Mucosa of rectum (tissue), 2 donors: ENCODE data around the gene TOR1B.

Experiments
- H3K27ac ChIP-seq, 2 donors: one replicate each; pipeline ENCODE4 v1.7.0; 2013; ENCODE audit warnings: inconsistent platforms in 2 of 2, low read depth in 2 of 2, low read length in 2 of 2
- H3K27me3 ChIP-seq, 2 donors: one replicate each; pipeline ENCODE4 v1.7.0; 2013; ENCODE audit warnings: low read length in 2 of 2; ENCODE audit not compliant: control insufficient read depth in 2 of 2, insufficient read depth in 2 of 2
- H3K36me3 ChIP-seq, 2 donors: one replicate each; pipeline ENCODE4 v1.7.0; 2013; ENCODE audit warnings: low read length in 2 of 2; ENCODE audit not compliant: control insufficient read depth in 2 of 2, insufficient read depth in 2 of 2
- H3K4me1 ChIP-seq, 2 donors: one replicate each; pipeline ENCODE4 v1.7.0; 2013; ENCODE audit warnings: low read length in 2 of 2, mild to moderate bottlenecking in 1 of 2; ENCODE audit not compliant: control insufficient read depth in 2 of 2, insufficient read depth in 2 of 2
- H3K4me3 ChIP-seq, 2 donors: one replicate each; pipeline ENCODE4 v1.7.0; 2013; ENCODE audit warnings: low read length in 2 of 2
- H3K9ac ChIP-seq, 2 donors: one replicate each; pipeline ENCODE4 v1.7.0; 2013; ENCODE audit warnings: low read length in 2 of 2, low read depth in 1 of 2, mild to moderate bottlenecking in 1 of 2
- H3K9me3 ChIP-seq, 2 donors: one replicate each; pipeline ENCODE4 v1.7.0; 2013; ENCODE audit warnings: low read length in 2 of 2; ENCODE audit not compliant: control insufficient read depth in 2 of 2
- donor health status: healthy.
- donor health status: Normal muscosa, but diverticular disease.

TOR1B gene

DNA sequence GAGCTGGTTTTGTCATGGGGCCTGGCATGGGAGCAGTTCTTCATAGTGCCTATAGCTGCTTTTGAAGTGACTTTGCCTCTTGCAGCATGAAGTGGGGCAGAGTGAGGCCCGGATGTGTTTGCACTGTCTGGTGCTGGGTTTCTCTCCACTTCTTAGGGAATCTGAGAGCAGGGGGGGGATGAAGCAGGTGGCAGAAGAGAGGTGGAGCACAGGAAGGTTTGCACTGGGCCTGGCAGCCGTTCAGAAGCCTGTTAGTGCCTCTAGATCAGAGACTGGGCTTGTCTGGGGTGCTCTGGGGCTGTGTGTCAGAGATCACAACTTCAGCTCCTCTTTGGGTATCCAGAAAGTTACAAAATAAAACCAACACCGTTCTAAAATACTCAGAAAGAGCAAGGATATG lies 50.6 kb downstream of the TOR1B start:
- H3K27ac ChIP-seq, result no peak overlapping the region
- no peaks in the 10 kb centered on the region for H3K4me1 ChIP-seq
- H3K9me3 ChIP-seq, result no peaks in the 10 kb centered on the region
- no peaks in the 10 kb centered on the region for H3K27me3 ChIP-seq
- no peak overlapping the region for H3K9ac ChIP-seq
- no peak overlapping the region for H3K4me3 ChIP-seq
- peaks cover 48 to 54% of the 10 kb centered on the region in 2 donors for H3K36me3 ChIP-seq

DNA sequence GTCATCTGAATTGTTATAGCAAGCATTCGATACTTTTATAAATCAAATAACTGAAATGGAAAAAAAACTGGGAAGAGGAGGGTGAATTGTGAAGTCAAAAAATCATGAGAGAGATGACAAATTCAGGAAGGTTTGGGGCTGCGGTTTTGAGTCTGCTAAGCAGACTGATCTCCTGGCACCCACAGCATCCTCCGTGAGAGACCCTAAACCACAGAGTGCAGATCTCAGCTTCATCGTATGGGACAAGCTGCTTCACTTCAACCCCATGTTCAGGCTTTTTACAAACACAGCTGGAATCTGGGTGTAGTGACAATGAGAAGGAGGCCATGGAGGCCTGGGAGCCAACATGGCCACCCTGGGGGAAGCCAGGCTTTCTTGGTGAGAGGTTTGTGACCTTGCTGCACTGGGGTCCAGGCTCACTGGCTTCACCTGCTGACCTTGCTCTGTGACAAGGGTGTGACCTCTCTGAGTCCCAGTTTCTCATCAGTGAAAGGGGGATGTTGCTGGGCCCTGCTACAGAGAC lies 51.7 kb downstream of the TOR1B start:
- H3K27ac ChIP-seq, result no peak overlapping the region
- H3K9ac ChIP-seq, result no peak overlapping the region
- H3K4me3 ChIP-seq, result no peak overlapping the region
- H3K4me1 ChIP-seq, result no peaks in the 10 kb centered on the region
- peaks cover 52 to 56% of the 10 kb centered on the region in 2 donors for H3K36me3 ChIP-seq
- H3K27me3 ChIP-seq, result no peaks in the 10 kb centered on the region
- no peaks in the 10 kb centered on the region for H3K9me3 ChIP-seq

DNA sequence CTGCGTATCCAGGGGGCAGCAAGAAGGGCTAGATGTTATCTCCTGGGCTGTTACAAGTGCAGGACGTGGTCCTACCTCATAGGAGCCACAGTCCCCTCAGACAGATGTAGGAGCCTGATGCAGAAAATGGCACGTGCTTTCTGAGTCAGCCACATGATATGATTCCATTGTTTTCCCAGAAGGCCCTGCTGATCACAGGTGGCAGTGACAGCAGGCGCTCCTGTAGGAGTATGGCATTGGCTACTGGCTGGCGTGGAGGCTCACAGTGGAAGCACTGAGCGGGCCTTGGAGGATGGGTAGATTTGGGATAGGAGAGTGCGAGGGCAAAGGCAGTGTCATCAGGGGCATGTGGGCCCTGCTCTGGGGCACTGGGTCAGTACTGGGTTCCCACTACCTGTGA lies 54.2 kb downstream of the TOR1B start:
- H3K9me3 ChIP-seq, result no peaks in the 10 kb centered on the region
- H3K27me3 ChIP-seq, result no peaks in the 10 kb centered on the region
- no peak overlapping the region for H3K27ac ChIP-seq
- H3K9ac ChIP-seq, result no peak overlapping the region
- no peaks in the 10 kb centered on the region for H3K4me1 ChIP-seq
- H3K4me3 ChIP-seq, result no peak overlapping the region
- H3K36me3 ChIP-seq, result peaks cover 54 to 58% of the 10 kb centered on the region in 2 donors

DNA sequence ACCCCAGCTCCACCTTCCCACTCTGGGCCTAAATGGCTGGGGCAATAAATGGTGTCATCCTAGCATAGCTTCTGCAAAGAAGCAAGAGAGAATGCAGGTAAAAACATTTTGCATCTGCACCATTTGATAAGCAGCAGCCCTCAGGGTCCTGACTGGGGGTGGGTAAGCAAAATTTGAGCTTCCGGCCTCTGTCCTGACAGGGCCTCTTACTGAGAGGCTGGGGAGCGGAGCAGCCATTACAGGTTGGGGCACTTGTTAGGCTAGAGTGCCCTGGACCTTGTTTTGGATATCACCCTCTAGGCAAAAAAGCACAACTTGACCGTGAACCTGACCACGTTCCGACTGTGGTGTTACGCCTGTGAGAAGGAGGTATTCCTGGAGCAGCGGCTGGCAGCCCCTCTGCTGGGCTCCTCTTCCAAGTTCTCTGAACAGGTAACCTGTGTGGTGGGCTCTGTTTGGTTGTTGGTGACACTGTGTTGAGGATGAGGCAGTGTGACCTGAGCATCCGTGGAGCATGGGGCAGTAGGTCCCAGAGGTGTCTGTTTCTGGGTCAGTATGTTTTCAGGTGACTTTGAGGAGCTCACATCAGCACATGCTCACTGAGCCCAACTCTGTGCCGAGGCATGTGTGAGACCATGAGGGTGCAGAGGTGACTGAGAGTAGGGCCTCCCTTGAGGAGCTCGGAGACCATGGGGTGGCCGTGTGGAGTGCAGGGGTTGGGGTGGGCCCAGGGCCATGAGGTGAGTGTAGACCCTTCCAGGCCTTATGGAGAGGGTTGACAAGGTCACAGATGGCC lies 55.4 kb downstream of the TOR1B start:
- no peaks in the 10 kb centered on the region for H3K4me1 ChIP-seq
- H3K4me3 ChIP-seq, result no peak overlapping the region
- peaks cover 43 to 47% of the 10 kb centered on the region in 2 donors for H3K36me3 ChIP-seq
- H3K27ac ChIP-seq, result no peak overlapping the region
- H3K9ac ChIP-seq, result no peak overlapping the region
- no peaks in the 10 kb centered on the region for H3K9me3 ChIP-seq
- H3K27me3 ChIP-seq, result no peaks in the 10 kb centered on the region
